BLaER1 treated with 17β-estradiol and CSF1 and Interleukin-3, amounts not matched to agents 10 nM and 100 nM (cell line): Measurements from ENCODE around the gene NOS3.

ENCODE experiments used
- H3K27ac ChIP-seq, 11 experiments: shearing (Covaris generic); formaldehyde crosslinking; 2 replicates each; pipeline ENCODE4 v1.8.1; 2022
- H3K27me3 ChIP-seq, 11 experiments: shearing (Covaris generic); formaldehyde crosslinking; 2 replicates each; pipeline ENCODE4 v1.8.1; 2022
- H3K36me3 ChIP-seq, 11 experiments: shearing (Covaris generic); formaldehyde crosslinking; 2 replicates each; pipeline ENCODE4 v1.8.1; 2022
- H3K4me1 ChIP-seq, 10 experiments: shearing (Covaris generic); formaldehyde crosslinking; 2 replicates each; pipeline ENCODE4 v1.8.1; 2022
- H3K4me2 ChIP-seq, 11 experiments: shearing (Covaris generic); formaldehyde crosslinking; 2 replicates each; pipeline ENCODE4 v1.8.1; 2022
- H3K4me3 ChIP-seq, 10 experiments: shearing (Covaris generic); formaldehyde crosslinking; 2 replicates each; pipeline ENCODE4 v1.8.1; 2022
- H3K9ac ChIP-seq, 11 experiments: shearing (Covaris generic); formaldehyde crosslinking; 2 replicates each; pipeline ENCODE4 v1.8.1; 2022
- H3K9me3 ChIP-seq, 11 experiments: shearing (Covaris generic); formaldehyde crosslinking; replicated peaks in 1 of 11; 2 replicates each; pipeline ENCODE4 v1.8.1; 2022
- H4K20me1 ChIP-seq, 11 experiments: shearing (Covaris generic); formaldehyde crosslinking; 2 replicates each; pipeline ENCODE4 v1.8.1; 2022
- Cebpa-rat ChIP-seq, 11 experiments: shearing (Covaris generic); IDR thresholded peaks; 2 replicates each; pipeline ENCODE4 v1.8.1; 2022

Gene NOS3

GRCh38 chr7:150977382-150978125 is 13.3 kb upstream of the NOS3 start:
- Histone ChIP-seq H3K9me3 (no peaks in the 10 kb centered on the region), H3K9ac (peak overlapping the region; percentile 53 to 80 (median 66); a peak in 20 of 22 replicates), H3K4me3 (peak overlapping the region; percentile 48 to 76 (median 64)), H3K4me1 (peaks cover 17 to 72% (median 53%) of the 10 kb centered on the region in 10 experiments), H3K27me3 (peaks cover 28 to 89% (median 48%) of the 10 kb centered on the region in 11 experiments; a peak in 21 of 22 replicates), H3K27ac (no peak overlapping the region), H3K36me3 (no peaks in the 10 kb centered on the region), H4K20me1 (peaks cover 0 to 55% (median 30%) of the 10 kb centered on the region in 11 experiments; a peak in 16 of 22 replicates), H3K4me2 (peak overlapping the region; percentile 89 to 99 (median 98))
- TF ChIP-seq Cebpa-rat (IDR thresholded peaks at IDR 0.05) = no peak

GRCh38 chr7:150978126-150978789 is 12.6 kb upstream of the NOS3 start, which contains the start of gene KCNH2:
TSS of gene KCNH2 (minus strand) at chr7:150978321. CDS start at chr7:150977913, 408 bp downstream.
- H3K9me3 ChIP-seq = no peaks in the 10 kb centered on the region
- peak within 1 kb of the TSS; percentile 53 to 80 (median 66); a peak in 20 of 22 replicates for H3K9ac ChIP-seq
- H3K4me2 ChIP-seq = peak within 1 kb of the TSS; percentile 91 to 99 (median 99)

DNA sequence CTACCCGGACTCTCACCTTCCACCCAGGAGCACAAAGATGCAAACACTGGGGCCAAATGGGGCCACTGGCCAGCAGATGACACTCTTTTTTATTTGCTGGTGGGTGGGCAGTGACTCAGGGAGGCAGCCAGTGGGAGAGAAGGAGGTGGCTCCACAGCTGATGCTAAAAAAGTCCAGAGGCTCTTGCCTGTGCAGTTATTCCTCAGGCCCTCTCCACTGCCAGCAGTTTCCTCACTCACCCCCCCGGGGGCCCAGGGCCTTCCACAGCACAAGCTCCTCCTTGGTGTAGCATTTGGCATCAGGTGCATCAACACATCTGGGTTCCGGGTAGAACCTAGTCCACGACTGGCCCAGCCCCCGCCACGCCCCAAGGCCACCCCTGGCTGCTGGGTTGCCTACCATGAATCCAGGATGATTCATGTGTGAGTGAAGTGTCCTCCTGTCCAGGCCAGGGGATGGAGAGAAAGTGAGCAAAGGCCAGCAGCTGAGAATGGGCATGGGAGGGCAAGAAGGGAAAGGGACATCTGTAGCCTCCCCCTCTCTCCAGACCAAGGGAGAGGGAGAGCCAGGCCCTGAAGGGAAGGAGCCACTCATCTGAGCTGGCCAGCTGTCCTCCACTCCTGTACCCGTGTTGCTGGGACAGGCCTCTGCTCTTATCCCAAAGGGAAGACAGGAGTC is 11.0 kb upstream of the NOS3 start:
- Histone ChIP-seq H3K27me3 (peaks cover 28 to 82% (median 52%) of the 10 kb centered on the region in 11 experiments; a peak in 21 of 22 replicates), H3K4me3 (no peak overlapping the region; a peak in 1 of 20 replicates), H3K4me1 (peaks cover 17 to 53% (median 41%) of the 10 kb centered on the region in 10 experiments), H3K4me2 (peak overlapping the region in 10 of 11 experiments; percentile 91 to 99 (median 98); a peak in 18 of 22 replicates), H4K20me1 (peaks cover 0 to 48% (median 16%) of the 10 kb centered on the region in 11 experiments; a peak in 15 of 22 replicates), H3K27ac (no peak overlapping the region), H3K9me3 (no peaks in the 10 kb centered on the region), H3K36me3 (no peaks in the 10 kb centered on the region), H3K9ac (no peak overlapping the region)
- no peak for TF ChIP-seq Cebpa-rat (IDR thresholded peaks at IDR 0.05)

More at GRCh38 chr7:150978126-150978789, 12.6 kb upstream of the NOS3 start, which contains the start of gene KCNH2:
- Histone ChIP-seq H4K20me1 (peaks cover 0 to 53% (median 26%) of the 10 kb centered on the region in 11 experiments; a peak in 16 of 22 replicates), H3K4me1 (peaks cover 17 to 67% (median 53%) of the 10 kb centered on the region in 10 experiments), H3K4me3 (peak within 1 kb of the TSS; percentile 48 to 76 (median 64)), H3K27ac (peak within 1 kb of the TSS in 1 of 11 experiments; percentile 52; a peak in 1 of 22 replicates), H3K27me3 (peaks cover 28 to 92% (median 52%) of the 10 kb centered on the region in 11 experiments; a peak in 21 of 22 replicates), H3K36me3 (no peaks in the 10 kb centered on the region)
- TF ChIP-seq Cebpa-rat (IDR thresholded peaks at IDR 0.05) = no peak

DNA sequence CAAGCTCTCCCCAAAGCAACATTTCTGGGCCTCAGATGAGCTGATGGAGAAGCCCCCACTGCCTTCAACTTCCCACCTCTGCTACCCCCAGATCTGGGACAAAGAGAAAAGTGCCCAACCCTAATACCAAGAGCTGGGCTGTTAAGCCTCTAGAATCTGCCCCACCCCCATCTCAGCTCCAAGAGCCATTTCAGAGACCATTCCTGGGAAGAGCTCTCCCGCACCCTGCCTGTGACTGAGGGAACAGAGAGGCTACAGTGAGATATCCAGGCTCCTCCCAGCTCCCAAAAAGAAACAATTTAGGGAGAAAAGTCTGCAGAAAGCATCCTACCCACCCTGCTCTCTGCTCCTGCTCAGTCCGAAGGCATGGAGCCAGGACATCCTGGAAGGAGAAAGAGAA is 10.2 kb upstream of the NOS3 start:
- Histone ChIP-seq H3K4me1 (peaks cover 9 to 45% (median 33%) of the 10 kb centered on the region in 10 experiments), H3K4me3 (no peak overlapping the region), H3K4me2 (peak overlapping the region in 3 of 11 experiments; percentile 7 to 99 (median 97); a peak in 1 of 22 replicates), H3K9me3 (no peaks in the 10 kb centered on the region), H4K20me1 (peaks cover 0 to 49% (median 16%) of the 10 kb centered on the region in 11 experiments; a peak in 15 of 22 replicates), H3K27me3 (peaks cover 28 to 73% (median 46%) of the 10 kb centered on the region in 11 experiments; a peak in 21 of 22 replicates), H3K27ac (no peak overlapping the region), H3K9ac (no peak overlapping the region), H3K36me3 (no peaks in the 10 kb centered on the region)
- TF ChIP-seq Cebpa-rat (IDR thresholded peaks at IDR 0.05) = no peak

- Histone ChIP-seq H4K20me1 (peaks cover 0 to 50% (median 21%) of the 10 kb centered on the region in 11 experiments; a peak in 14 of 22 replicates), H3K27ac (no peak overlapping the region), H3K27me3 (peaks cover 28 to 64% (median 38%) of the 10 kb centered on the region in 11 experiments; a peak in 21 of 22 replicates), H3K9ac (no peak overlapping the region), H3K36me3 (no peaks in the 10 kb centered on the region), H3K4me3 (no peak overlapping the region), H3K4me1 (peaks cover 15 to 46% (median 34%) of the 10 kb centered on the region in 10 experiments), H3K4me2 (no peak overlapping the region), H3K9me3 (no peaks in the 10 kb centered on the region)
- no peak for TF ChIP-seq Cebpa-rat (IDR thresholded peaks at IDR 0.05)
Measured at GRCh38 chr7:150981644-150982043, 9.2 kb upstream of the NOS3 start.

DNA sequence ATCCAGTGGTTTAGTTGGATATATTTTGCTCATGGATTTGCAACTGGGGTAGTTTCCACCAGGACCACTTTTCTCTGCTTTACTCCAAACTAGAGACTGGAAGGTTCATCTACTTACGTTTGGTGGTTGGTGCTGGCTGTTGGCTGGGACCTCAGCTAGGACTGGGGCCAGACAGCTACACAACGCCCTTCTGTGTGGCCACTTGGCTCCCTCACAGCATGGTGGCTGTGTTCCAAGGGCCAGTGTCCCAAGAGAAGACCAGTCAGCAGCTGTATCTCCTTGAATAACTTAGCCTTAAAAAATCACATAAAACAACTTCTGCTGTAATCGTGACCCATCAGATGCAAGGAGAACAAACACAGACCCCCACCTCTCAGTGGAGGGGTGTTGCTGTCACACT is 8.5 kb upstream of the NOS3 start:
- H3K4me2 ChIP-seq = no peak overlapping the region
- H4K20me1 ChIP-seq = peaks cover 0 to 47% (median 23%) of the 10 kb centered on the region in 11 experiments; a peak in 14 of 22 replicates
- H3K4me3 ChIP-seq = no peak overlapping the region
- no peaks in the 10 kb centered on the region for H3K9me3 ChIP-seq
- peaks cover 20 to 46% (median 34%) of the 10 kb centered on the region in 10 experiments for H3K4me1 ChIP-seq
- no peak overlapping the region for H3K27ac ChIP-seq
- no peaks in the 10 kb centered on the region for H3K36me3 ChIP-seq
- peaks cover 21 to 57% (median 31%) of the 10 kb centered on the region in 11 experiments; a peak in 21 of 22 replicates for H3K27me3 ChIP-seq
- TF ChIP-seq Cebpa-rat (IDR thresholded peaks at IDR 0.05) = no peak
- H3K9ac ChIP-seq = no peak overlapping the region

DNA sequence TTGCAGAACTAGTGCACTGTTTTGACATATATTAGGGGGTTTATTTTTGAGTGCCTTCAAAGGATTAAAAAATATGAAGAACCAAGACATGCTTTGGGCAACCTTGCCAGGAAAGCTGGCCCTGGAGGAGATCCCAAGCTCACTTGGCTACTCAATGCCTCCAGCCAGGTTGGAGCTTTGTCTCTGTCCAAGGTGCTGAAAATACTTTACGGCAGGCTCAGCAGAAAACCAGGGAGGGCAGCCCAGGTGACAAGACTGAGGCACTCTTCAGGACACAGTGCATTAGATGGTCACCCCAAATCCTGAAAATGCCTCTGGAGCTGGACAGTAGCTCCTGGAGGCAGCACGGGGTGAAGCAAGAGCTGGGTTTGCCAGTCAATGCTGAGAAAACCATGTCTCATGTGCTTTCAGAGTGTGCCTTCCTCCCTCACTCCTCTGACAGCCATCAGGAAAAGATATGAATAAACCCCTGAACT is 6.9 kb upstream of the NOS3 start:
- Histone ChIP-seq H3K4me1 (peaks cover 29 to 54% (median 41%) of the 10 kb centered on the region in 10 experiments), H3K27ac (no peak overlapping the region), H4K20me1 (peaks cover 0 to 48% (median 19%) of the 10 kb centered on the region in 11 experiments; a peak in 14 of 22 replicates), H3K4me3 (no peak overlapping the region), H3K9ac (no peak overlapping the region), H3K4me2 (no peak overlapping the region), H3K36me3 (no peaks in the 10 kb centered on the region), H3K9me3 (no peaks in the 10 kb centered on the region), H3K27me3 (peaks cover 19 to 45% (median 29%) of the 10 kb centered on the region in 11 experiments; a peak in 21 of 22 replicates)
- TF ChIP-seq Cebpa-rat (IDR thresholded peaks at IDR 0.05) = no peak

DNA sequence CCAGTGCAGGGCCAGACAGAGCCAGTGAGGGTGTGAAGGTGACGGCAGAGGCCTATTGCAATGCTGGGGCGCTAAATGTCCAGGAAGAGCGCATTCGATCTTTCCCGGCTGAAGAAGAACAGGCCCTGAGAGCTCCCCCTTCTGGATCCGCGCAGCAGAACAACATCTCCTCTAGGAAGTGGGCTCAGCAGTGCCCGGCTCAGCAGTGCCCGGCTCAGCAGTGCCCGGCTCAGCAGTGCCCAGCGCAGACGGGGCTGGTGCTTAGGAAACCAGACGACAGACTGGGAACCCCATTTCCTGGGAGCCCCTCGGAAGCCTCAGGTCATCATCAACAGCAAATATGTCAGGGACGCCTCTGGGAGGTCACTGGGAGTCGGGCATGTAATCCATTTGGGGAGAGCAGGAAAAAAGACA is 4.7 kb upstream of the NOS3 start:
- 0 out of 22 replicates have a peak overlapping the region, but pooled peaks of 1 of the 11 experiments have one; percentile 16 for H3K9ac ChIP-seq
- no peak overlapping the region for H3K4me3 ChIP-seq
- peaks cover 11 to 16% (median 13%) of the 10 kb centered on the region in 11 experiments for H3K9me3 ChIP-seq
- H3K36me3 ChIP-seq = peaks cover 0 to 10% (median 0%) of the 10 kb centered on the region in 11 experiments; a peak in 1 of 22 replicates
- H3K4me1 ChIP-seq = peaks cover 40 to 49% (median 46%) of the 10 kb centered on the region in 10 experiments
- TF ChIP-seq Cebpa-rat (IDR thresholded peaks at IDR 0.05) = no peak
- H4K20me1 ChIP-seq = peaks cover 0 to 33% (median 7%) of the 10 kb centered on the region in 11 experiments; a peak in 8 of 22 replicates
- peak overlapping the region; percentile 23 to 93 (median 57); a peak in 21 of 22 replicates for H3K4me2 ChIP-seq
- peaks cover 6 to 23% (median 10%) of the 10 kb centered on the region in 11 experiments; a peak in 20 of 22 replicates for H3K27me3 ChIP-seq
- no peak overlapping the region for H3K27ac ChIP-seq
